ENCODE data around the gene TENM3.
"Not testable (repeated sequence)": the region's sequence is repeated elsewhere in the genome, so short reads cannot be mapped to it uniquely, and the experiment has no call there.

The TENM3 gene

GRCh38 chr4:182233310-182234090 lies 9.7 kb upstream of the TENM3 start:
- no peak overlapping the region for H3K4me3 ChIP-seq (ENCODE audit: low read depth, low read length, poor library complexity, severe bottlenecking)
- H3K27me3 ChIP-seq (ENCODE audit: insufficient read depth, low read length) = no peaks in the 10 kb centered on the region
- no peak overlapping the region for H2AFZ ChIP-seq (ENCODE audit: low read length)
- no peaks in the 10 kb centered on the region for H4K20me1 ChIP-seq (ENCODE audit: insufficient read depth, low read length)
- no peaks in the 10 kb centered on the region for H3K4me1 ChIP-seq (ENCODE audit: insufficient read depth, low read length, severe bottlenecking)
- H3K9me2 ChIP-seq (ENCODE audit: low read depth, low read length) = no peaks in the 10 kb centered on the region
- no peaks in the 10 kb centered on the region for H3K79me2 ChIP-seq (ENCODE audit: insufficient read depth, low read length)
- H3K9me3 ChIP-seq (ENCODE audit: low read length) = no peaks in the 10 kb centered on the region
- TF ChIP-seq, protein P1, sequence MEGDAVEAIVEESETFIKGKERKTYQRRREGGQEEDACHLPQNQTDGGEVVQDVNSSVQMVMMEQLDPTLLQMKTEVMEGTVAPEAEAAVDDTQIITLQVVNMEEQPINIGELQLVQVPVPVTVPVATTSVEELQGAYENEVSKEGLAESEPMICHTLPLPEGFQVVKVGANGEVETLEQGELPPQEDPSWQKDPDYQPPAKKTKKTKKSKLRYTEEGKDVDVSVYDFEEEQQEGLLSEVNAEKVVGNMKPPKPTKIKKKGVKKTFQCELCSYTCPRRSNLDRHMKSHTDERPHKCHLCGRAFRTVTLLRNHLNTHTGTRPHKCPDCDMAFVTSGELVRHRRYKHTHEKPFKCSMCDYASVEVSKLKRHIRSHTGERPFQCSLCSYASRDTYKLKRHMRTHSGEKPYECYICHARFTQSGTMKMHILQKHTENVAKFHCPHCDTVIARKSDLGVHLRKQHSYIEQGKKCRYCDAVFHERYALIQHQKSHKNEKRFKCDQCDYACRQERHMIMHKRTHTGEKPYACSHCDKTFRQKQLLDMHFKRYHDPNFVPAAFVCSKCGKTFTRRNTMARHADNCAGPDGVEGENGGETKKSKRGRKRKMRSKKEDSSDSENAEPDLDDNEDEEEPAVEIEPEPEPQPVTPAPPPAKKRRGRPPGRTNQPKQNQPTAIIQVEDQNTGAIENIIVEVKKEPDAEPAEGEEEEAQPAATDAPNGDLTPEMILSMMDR (IDR thresholded peaks at IDR 0.05; ENCODE audit: low read length) = no peak
- TF ChIP-seq EZH2 (IDR thresholded peaks at IDR 0.05; ENCODE audit: borderline replicate concordance, low read length) = no peak
- H3K27ac ChIP-seq (ENCODE audit: low read depth, low read length, poor library complexity, severe bottlenecking) = no peak overlapping the region
- no peak overlapping the region for H3K4me2 ChIP-seq (ENCODE audit: low read length)
- H3K36me3 ChIP-seq (ENCODE audit: insufficient read depth, low read length) = no peaks in the 10 kb centered on the region
- H3K9ac ChIP-seq (ENCODE audit: low read length) = no peak overlapping the region
- H3F3A ChIP-seq (ENCODE audit: insufficient read depth, low read length) = no peaks in the 10 kb centered on the region

DNA sequence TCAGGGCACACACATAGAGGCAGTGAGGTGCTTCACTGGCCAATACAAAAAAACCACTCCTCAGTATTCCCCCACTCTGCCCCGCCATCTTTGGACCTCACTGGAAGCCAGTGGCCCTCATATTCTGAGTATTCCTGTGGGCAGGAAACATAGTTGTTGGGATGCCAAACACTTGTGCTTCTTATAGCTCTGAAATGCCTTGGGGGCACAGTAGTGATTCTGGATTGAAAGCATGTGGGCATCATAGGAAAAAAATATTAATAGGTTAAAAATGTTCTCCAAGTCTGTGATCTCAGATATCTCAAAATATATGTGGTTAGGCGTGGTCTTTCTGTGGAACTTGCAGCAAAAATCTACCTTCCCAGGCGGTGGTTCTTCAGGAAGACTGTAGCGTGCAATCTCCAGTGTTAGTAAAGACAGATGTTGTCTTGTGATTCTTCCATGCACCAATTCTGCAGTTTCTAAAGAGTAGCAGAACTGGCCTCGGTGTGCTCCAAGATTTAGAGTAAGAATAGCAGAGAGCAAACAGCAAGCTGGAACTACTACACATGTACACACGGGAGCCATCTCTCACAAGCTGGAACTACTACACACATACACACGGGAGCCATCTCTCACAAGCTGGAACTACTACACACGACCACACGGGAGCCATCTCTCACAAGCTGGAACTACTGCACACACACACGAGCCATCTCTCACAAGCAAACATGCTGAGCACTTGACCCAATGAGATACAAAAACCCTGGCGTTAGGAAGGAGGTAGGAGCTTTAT lies 8.0 kb upstream of the TENM3 start:
- no peaks in the 10 kb centered on the region for H3K36me3 ChIP-seq (ENCODE audit: insufficient read depth, low read length)
- no peak overlapping the region for H3K4me3 ChIP-seq (ENCODE audit: low read depth, low read length, poor library complexity, severe bottlenecking)
- no peaks in the 10 kb centered on the region for H3F3A ChIP-seq (ENCODE audit: insufficient read depth, low read length)
- no peaks in the 10 kb centered on the region for H3K27me3 ChIP-seq (ENCODE audit: insufficient read depth, low read length)
- no peaks in the 10 kb centered on the region for H3K9me2 ChIP-seq (ENCODE audit: low read depth, low read length)
- no peaks in the 10 kb centered on the region for H3K9me3 ChIP-seq (ENCODE audit: low read length)
- no peak overlapping the region for H3K4me2 ChIP-seq (ENCODE audit: low read length)
- H2AFZ ChIP-seq (ENCODE audit: low read length) = no peak overlapping the region
- H3K79me2 ChIP-seq (ENCODE audit: insufficient read depth, low read length) = no peaks in the 10 kb centered on the region
- H4K20me1 ChIP-seq (ENCODE audit: insufficient read depth, low read length) = no peaks in the 10 kb centered on the region
- H3K9ac ChIP-seq (ENCODE audit: low read length) = no peak overlapping the region
- no peak overlapping the region for H3K27ac ChIP-seq (ENCODE audit: low read depth, low read length, poor library complexity, severe bottlenecking)
- H3K4me1 ChIP-seq (ENCODE audit: insufficient read depth, low read length, severe bottlenecking) = no peaks in the 10 kb centered on the region
- TF ChIP-seq, protein P1 (IDR thresholded peaks at IDR 0.05; ENCODE audit: low read length) = no peak
- TF ChIP-seq EZH2 (IDR thresholded peaks at IDR 0.05; ENCODE audit: borderline replicate concordance, low read length) = no peak

GRCh38 chr4:182236186-182236585 lies 7.0 kb upstream of the TENM3 start:
- Histone ChIP-seq H3F3A (ENCODE audit: insufficient read depth, low read length) (no peaks in the 10 kb centered on the region), H3K27me3 (ENCODE audit: insufficient read depth, low read length) (no peaks in the 10 kb centered on the region), H3K4me3 (ENCODE audit: low read depth, low read length, poor library complexity, severe bottlenecking) (no peak overlapping the region), H3K36me3 (ENCODE audit: insufficient read depth, low read length) (no peaks in the 10 kb centered on the region), H3K27ac (ENCODE audit: low read depth, low read length, poor library complexity, severe bottlenecking) (no peak overlapping the region), H3K4me2 (ENCODE audit: low read length) (no peak overlapping the region), H3K9me2 (ENCODE audit: low read depth, low read length) (no peaks in the 10 kb centered on the region), H3K9ac (ENCODE audit: low read length) (no peak overlapping the region), H4K20me1 (ENCODE audit: insufficient read depth, low read length) (no peaks in the 10 kb centered on the region), H3K9me3 (ENCODE audit: low read length) (no peaks in the 10 kb centered on the region), H2AFZ (ENCODE audit: low read length) (no peak overlapping the region), H3K4me1 (ENCODE audit: insufficient read depth, low read length, severe bottlenecking) (no peaks in the 10 kb centered on the region), H3K79me2 (ENCODE audit: insufficient read depth, low read length) (no peaks in the 10 kb centered on the region)
- no peak for TF ChIP-seq EZH2 (IDR thresholded peaks at IDR 0.05; ENCODE audit: borderline replicate concordance, low read length)
- TF ChIP-seq, protein P1 (IDR thresholded peaks at IDR 0.05; ENCODE audit: low read length) = no peak

GRCh38 chr4:182237010-182237409 lies 6.2 kb upstream of the TENM3 start:
- not testable (repeated sequence) for H2AFZ ChIP-seq (ENCODE audit: low read length); H3K4me2 ChIP-seq (ENCODE audit: low read length); H3K9me3 ChIP-seq (ENCODE audit: low read length); H3K27me3 ChIP-seq (ENCODE audit: insufficient read depth, low read length); H3K36me3 ChIP-seq (ENCODE audit: insufficient read depth, low read length); H3K9ac ChIP-seq (ENCODE audit: low read length); H3K27ac ChIP-seq (ENCODE audit: low read depth, low read length, poor library complexity, severe bottlenecking); H3K4me1 ChIP-seq (ENCODE audit: insufficient read depth, low read length, severe bottlenecking); H3F3A ChIP-seq (ENCODE audit: insufficient read depth, low read length); H3K9me2 ChIP-seq (ENCODE audit: low read depth, low read length); H3K79me2 ChIP-seq (ENCODE audit: insufficient read depth, low read length); H4K20me1 ChIP-seq (ENCODE audit: insufficient read depth, low read length); H3K4me3 ChIP-seq (ENCODE audit: low read depth, low read length, poor library complexity, severe bottlenecking)
